NCI-H1105 treated with DMSO at 0.1 percent for 48 hours (cell line): Measurements from ENCODE around the gene NUPR1.
"Not testable (repeated sequence)": the region's sequence is repeated elsewhere in the genome, so short reads cannot be mapped to it uniquely, and the experiment has no call there.

Source experiments
- DNase-seq: peaks from one replicate; lab custom pipeline; 2025; lab: John Stamatoyannopoulos, UW

NUPR1 gene

DNA sequence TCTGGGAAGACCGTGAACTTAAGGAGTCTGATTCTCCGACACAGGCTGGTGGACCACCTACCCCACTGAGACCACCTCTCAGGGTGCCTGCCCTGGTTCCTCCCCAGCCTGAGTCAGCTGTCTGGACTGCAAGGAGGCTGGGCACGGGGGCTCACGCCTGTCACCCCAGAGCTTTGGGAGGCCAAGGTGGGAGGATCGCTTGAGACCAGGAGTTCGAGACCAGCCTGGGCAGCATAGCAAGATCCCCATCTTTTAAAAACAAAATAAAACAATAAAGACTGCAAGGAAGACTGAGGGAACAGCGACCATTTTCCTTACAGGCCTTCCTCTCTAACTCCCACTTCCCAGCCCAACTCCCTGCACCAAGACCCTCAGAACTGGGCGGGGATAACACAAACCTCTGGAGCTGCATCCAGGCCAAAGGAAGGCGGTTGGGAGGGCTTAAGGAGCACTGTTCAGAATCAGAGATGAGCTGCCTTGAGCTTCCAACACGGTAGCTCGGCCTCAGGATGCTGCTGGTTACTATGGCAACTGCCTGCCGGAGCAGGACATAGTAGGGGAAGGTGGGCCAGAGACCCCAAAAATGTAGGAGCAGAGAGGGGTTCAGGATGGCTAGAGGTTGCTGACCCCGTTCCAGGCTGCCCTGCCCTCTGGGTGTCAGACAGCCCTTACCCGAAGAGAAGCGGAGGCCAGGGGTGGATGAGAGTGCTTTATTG lies 40.0 kb downstream of the NUPR1 start:
- no peak for DNase-seq

GRCh38 chr16:28497861-28498599 lies 40.7 kb downstream of the NUPR1 start:
- DNase-seq, result no peak

GRCh38 chr16:28497386-28497785 lies 41.4 kb downstream of the NUPR1 start:
- DNase-seq, result no peak

DNA sequence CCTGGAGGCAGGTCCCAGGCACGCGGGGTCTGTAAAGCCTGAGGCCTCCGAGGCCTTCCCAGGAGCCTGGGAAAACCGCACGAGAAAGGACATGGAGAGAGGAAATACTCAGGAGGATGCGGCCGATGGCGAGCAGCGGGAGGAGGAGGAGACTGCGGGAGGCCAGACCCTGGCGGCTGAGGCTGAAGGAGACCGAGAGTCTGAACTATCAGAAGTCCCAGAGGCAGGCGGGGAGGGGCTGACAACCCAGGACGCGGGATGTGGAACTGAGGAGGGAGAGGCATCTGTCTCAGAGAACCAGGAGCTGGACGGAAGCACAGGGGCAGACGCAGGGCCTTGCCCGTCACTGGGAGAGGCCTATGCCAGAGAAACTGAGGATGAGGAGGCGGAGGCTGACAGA lies 41.9 kb downstream of the NUPR1 start:
- DNase-seq, result no peak

- no peak for DNase-seq
These were observed 42.7 kb downstream of the NUPR1 start for GRCh38 chr16:28495795-28496749.

DNA sequence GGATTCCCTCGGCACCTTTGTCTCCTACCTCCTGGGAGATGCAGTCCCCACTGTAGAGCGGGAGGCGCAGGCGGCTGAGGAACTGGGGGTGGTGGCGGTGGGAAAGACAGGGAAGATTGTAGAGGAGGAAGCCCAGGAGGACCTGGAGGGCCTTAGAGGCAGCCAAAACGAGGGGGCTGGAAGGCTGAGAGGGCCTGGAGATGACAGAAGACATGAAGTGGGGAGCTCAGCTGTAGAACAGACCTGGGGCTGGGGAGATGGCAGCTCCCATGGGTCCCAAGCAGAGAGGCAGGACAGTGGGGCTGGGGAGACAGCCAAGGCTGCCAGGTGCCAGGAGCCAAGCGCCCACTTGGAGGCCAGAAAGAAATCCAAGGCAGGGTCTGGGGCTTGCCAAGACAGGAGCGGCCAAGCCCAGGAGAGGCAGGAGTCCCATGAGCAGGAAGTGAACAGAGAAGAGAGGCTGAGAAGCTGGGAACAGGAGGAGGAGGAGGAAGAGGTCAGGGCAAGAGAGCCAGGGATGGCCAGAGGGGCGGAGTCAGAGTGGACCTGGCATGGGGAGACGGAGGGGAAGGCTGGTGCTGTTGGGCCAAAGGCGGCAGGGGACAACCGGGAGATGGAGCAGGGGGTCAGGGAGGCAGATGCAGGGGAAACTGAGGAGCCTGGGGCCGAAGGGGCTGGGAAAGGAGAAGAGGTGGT lies 43.5 kb downstream of the NUPR1 start:
- no peak for DNase-seq

DNA sequence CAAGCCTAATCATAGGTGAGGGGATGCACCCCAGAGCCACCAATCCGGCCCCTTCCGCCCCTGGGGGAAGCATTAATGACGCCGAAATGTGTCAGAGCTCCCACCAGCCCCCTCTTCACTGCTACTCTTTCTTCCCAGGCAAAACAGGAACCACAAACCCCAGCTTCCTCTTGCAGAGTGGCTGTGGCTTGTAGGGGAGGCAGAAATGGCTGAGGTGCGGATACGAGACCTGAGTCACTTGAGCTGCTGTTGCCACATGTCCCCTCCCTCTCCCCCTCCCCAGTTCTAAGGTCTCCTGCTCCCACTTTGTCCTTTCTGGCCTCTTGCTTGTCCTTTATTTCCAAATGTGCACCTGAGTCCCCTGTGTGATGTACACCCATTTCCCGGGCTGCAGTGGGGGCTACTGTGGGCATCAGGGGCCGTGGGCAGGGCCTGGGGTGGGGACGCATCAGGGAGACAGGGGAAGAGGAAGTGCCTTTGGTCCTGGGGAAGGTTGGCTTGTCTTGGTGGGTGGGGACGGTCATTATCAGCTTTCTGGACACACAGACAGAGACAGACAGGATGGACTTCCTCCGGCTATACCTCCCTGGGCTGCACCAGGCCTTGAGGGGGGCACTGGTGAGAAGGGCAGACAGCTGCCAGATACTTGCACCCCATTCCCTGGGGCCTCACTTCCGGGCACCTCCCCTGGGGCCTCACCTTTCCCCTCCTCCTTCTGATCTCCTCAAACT lies 44.5 kb downstream of the NUPR1 start, which contains the start of gene APOBR:
TSS of gene APOBR (plus strand) at position 523 of the 731 bp plus-strand sequence. CDS start at position 562, 39 bp downstream.
- DNase-seq, result no peak

- DNase-seq, result no peak
These were observed 46.3 kb downstream of the NUPR1 start for GRCh38 chr16:28492511-28492910.

- DNase-seq, result peak; percentile 95
These were observed 46.8 kb downstream of the NUPR1 start, which contains the start of gene CLN3 for GRCh38 chr16:28491970-28492474. Gene CLN3, minus strand, starts transcription at chr16:28492074. Its CDS starts 315 bp downstream, at chr16:28491759.

- peak; percentile 20 for DNase-seq
These were observed 47.4 kb downstream of the NUPR1 start for GRCh38 chr16:28491230-28491969.

GRCh38 chr16:28486266-28486665 lies 52.5 kb downstream of the NUPR1 start:
- DNase-seq, result no peak

GRCh38 chr16:28483361-28483760 lies 55.4 kb downstream of the NUPR1 start:
- DNase-seq, result not testable (repeated sequence)
